ENCODE data around the gene RRM1. TPM values are rescaled to one million over a fixed set of nuclear protein-coding genes. Genes with fewer than 3 reads are reported as not detected.
A peak's percentile ranks its signal among the peaks of the same experiment; 100 is the strongest.
"Not testable (repeated sequence)": the region's sequence is repeated elsewhere in the genome, so short reads cannot be mapped to it uniquely, and the experiment has no call there.

RRM1 gene
- total and polyA plus RNA-seq, 4 donors, result 45.6 to 65.8 (median 62.2) TPM

GRCh38 chr11:4115128-4115527, 20.5 kb downstream of the RRM1 start:
- H3K27ac ChIP-seq (ENCODE audit: low read depth, low read length), result no peak overlapping the region
- WGBS (ENCODE audit: insufficient coverage), result 100% methylated on average over 1 of the region's 2 CpGs
- H3K27me3 ChIP-seq (ENCODE audit: control insufficient read depth, insufficient read depth, low read length), result no peaks in the 10 kb centered on the region
- H3K4me1 ChIP-seq (ENCODE audit: control insufficient read depth, insufficient read depth, low read length), result no peaks in the 10 kb centered on the region
- no peaks in the 10 kb centered on the region for H3K9me3 ChIP-seq (ENCODE audit: control insufficient read depth, insufficient read depth, low read length)
- no peak for DNase-seq (ENCODE audit: low read depth in 4 of 6, low spot score in 6 of 6)
- H3K4me3 ChIP-seq (ENCODE audit: low read depth, low read length), result no peak overlapping the region
- H3K36me3 ChIP-seq (ENCODE audit: control insufficient read depth, insufficient read depth, low read length), result peaks cover 26% of the 10 kb centered on the region

GRCh38 chr11:4118107-4118506, 23.5 kb downstream of the RRM1 start:
- no peak overlapping the region for H3K4me3 ChIP-seq (ENCODE audit: low read depth, low read length)
- no peaks in the 10 kb centered on the region for H3K9me3 ChIP-seq (ENCODE audit: control insufficient read depth, insufficient read depth, low read length)
- peak in 1 of 6 donors; percentile 32 for DNase-seq (ENCODE audit: low read depth in 4 of 6, low spot score in 6 of 6)
- H3K27ac ChIP-seq (ENCODE audit: low read depth, low read length), result no peak overlapping the region
- H3K27me3 ChIP-seq (ENCODE audit: control insufficient read depth, insufficient read depth, low read length), result no peaks in the 10 kb centered on the region
- 90% methylated on average over 2 of the region's 3 CpGs for whole genome bisulfite sequencing (ENCODE audit: insufficient coverage)
- H3K4me1 ChIP-seq (ENCODE audit: control insufficient read depth, insufficient read depth, low read length), result no peaks in the 10 kb centered on the region
- H3K36me3 ChIP-seq (ENCODE audit: control insufficient read depth, insufficient read depth, low read length), result peaks cover 37% of the 10 kb centered on the region

- no peak for DNase-seq (ENCODE audit: low read depth in 4 of 6, low spot score in 6 of 6)
- Histone ChIP-seq H3K9me3 (ENCODE audit: control insufficient read depth, insufficient read depth, low read length) (no peaks in the 10 kb centered on the region), H3K4me1 (ENCODE audit: control insufficient read depth, insufficient read depth, low read length) (no peaks in the 10 kb centered on the region), H3K27me3 (ENCODE audit: control insufficient read depth, insufficient read depth, low read length) (no peaks in the 10 kb centered on the region), H3K27ac (ENCODE audit: low read depth, low read length) (no peak overlapping the region), H3K36me3 (ENCODE audit: control insufficient read depth, insufficient read depth, low read length) (peaks cover 34% of the 10 kb centered on the region), H3K4me3 (ENCODE audit: low read depth, low read length) (no peak overlapping the region)
- 84% methylated on average over 3 of the region's 4 CpGs for WGBS (ENCODE audit: insufficient coverage)
These were observed 28.6 kb downstream of the RRM1 start for GRCh38 chr11:4123218-4123617.

DNA sequence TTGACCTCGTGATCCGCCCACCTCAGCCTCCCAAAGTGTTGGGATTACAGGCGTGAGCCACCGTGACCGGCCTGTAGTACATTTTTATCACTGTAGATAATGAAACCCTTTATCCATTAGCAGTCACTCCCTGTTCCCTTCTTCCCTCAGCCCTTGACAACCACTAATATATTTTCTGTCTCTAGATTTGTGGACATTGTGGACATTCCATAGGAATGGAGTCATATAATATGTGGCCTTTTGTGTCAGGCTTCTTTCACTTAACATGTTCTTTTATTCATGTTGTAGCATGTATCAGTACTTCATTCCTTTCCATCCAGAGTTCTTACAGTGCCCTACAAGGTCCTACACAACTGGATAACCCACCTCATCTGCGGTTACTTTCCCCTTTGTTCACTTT, 30.5 kb downstream of the RRM1 start:
- no peak for DNase-seq (ENCODE audit: low read depth in 4 of 6, low spot score in 6 of 6)
- H3K27ac ChIP-seq (ENCODE audit: low read depth, low read length), result no peak overlapping the region
- H3K4me3 ChIP-seq (ENCODE audit: low read depth, low read length), result no peak overlapping the region
- WGBS (ENCODE audit: insufficient coverage), result 100% methylated on average over 1 of the region's 6 CpGs
- no peaks in the 10 kb centered on the region for H3K27me3 ChIP-seq (ENCODE audit: control insufficient read depth, insufficient read depth, low read length)
- H3K4me1 ChIP-seq (ENCODE audit: control insufficient read depth, insufficient read depth, low read length), result no peaks in the 10 kb centered on the region
- peaks cover 32% of the 10 kb centered on the region for H3K36me3 ChIP-seq (ENCODE audit: control insufficient read depth, insufficient read depth, low read length)
- no peaks in the 10 kb centered on the region for H3K9me3 ChIP-seq (ENCODE audit: control insufficient read depth, insufficient read depth, low read length)

- DNase-seq (ENCODE audit: low read depth in 4 of 6, low spot score in 6 of 6), result no peak
- H3K9me3 ChIP-seq (ENCODE audit: control insufficient read depth, insufficient read depth, low read length), result no peaks in the 10 kb centered on the region
- peaks cover 19% of the 10 kb centered on the region for H3K36me3 ChIP-seq (ENCODE audit: control insufficient read depth, insufficient read depth, low read length)
- H3K4me1 ChIP-seq (ENCODE audit: control insufficient read depth, insufficient read depth, low read length), result no peaks in the 10 kb centered on the region
- WGBS (ENCODE audit: insufficient coverage), result 100% methylated on average over 1 of the region's 1 CpG
- no peaks in the 10 kb centered on the region for H3K27me3 ChIP-seq (ENCODE audit: control insufficient read depth, insufficient read depth, low read length)
- H3K4me3 ChIP-seq (ENCODE audit: low read depth, low read length), result no peak overlapping the region
- H3K27ac ChIP-seq (ENCODE audit: low read depth, low read length), result no peak overlapping the region
These were observed 32.8 kb downstream of the RRM1 start for GRCh38 chr11:4127357-4127756.

DNA sequence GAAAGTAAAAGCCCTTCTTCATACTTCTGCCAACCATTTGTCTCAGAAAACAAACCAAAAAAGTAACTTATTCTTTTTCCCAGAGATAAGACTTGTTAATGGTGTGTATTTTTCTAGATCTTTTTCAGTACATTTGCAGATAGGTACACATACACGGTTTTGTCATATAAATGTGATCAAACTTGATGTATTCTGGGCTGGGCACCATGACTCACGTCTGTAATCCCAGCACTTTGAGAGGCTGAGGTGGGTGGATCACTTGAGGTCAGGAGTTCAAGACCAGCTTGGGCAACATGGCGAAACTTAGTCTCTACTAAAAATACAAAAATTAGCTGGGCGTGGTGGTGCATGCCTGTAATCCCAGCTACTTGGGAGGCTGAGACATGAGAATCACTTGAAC, 35.6 kb downstream of the RRM1 start:
- H3K9me3 ChIP-seq (ENCODE audit: control insufficient read depth, insufficient read depth, low read length); H3K4me3 ChIP-seq (ENCODE audit: low read depth, low read length); H3K27ac ChIP-seq (ENCODE audit: low read depth, low read length); DNase-seq (ENCODE audit: low read depth in 4 of 6, low spot score in 6 of 6); H3K27me3 ChIP-seq (ENCODE audit: control insufficient read depth, insufficient read depth, low read length); H3K4me1 ChIP-seq (ENCODE audit: control insufficient read depth, insufficient read depth, low read length): not testable (repeated sequence)
- peaks cover 12% of the 10 kb centered on the region for H3K36me3 ChIP-seq (ENCODE audit: control insufficient read depth, insufficient read depth, low read length)
- 100% methylated on average over 2 of the region's 4 CpGs for whole genome bisulfite sequencing (ENCODE audit: insufficient coverage)

DNA sequence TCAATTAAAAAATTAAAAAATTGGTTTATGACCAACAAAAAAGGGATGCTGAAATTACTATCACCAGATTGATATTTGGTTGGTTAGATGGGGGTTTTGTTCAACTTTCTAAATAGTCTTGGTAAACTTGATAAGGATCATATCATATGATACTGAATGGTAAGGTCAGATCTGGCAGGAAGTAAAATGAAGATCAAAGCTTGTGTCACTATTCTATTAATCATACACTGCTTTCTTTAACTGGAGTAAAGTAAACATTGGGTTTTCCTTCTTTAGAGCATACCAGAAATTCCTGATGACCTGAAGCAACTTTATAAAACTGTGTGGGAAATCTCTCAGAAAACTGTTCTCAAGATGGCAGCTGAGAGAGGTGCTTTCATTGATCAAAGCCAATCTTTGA, 40.2 kb downstream of the RRM1 start:
- Histone ChIP-seq H3K4me1 (ENCODE audit: control insufficient read depth, insufficient read depth, low read length) (no peaks in the 10 kb centered on the region), H3K27ac (ENCODE audit: low read depth, low read length) (no peak overlapping the region), H3K4me3 (ENCODE audit: low read depth, low read length) (no peak overlapping the region), H3K9me3 (ENCODE audit: control insufficient read depth, insufficient read depth, low read length) (no peaks in the 10 kb centered on the region), H3K27me3 (ENCODE audit: control insufficient read depth, insufficient read depth, low read length) (no peaks in the 10 kb centered on the region), H3K36me3 (ENCODE audit: control insufficient read depth, insufficient read depth, low read length) (peaks cover 16% of the 10 kb centered on the region)
- no peak for DNase-seq (ENCODE audit: low read depth in 4 of 6, low spot score in 6 of 6)

- H3K4me1 ChIP-seq (ENCODE audit: control insufficient read depth, insufficient read depth, low read length), result no peaks in the 10 kb centered on the region
- H3K36me3 ChIP-seq (ENCODE audit: control insufficient read depth, insufficient read depth, low read length), result peaks cover 13% of the 10 kb centered on the region
- no peak for DNase-seq (ENCODE audit: low read depth in 4 of 6, low spot score in 6 of 6)
- no peak overlapping the region for H3K27ac ChIP-seq (ENCODE audit: low read depth, low read length)
- peaks cover 3% of the 10 kb centered on the region for H3K9me3 ChIP-seq (ENCODE audit: control insufficient read depth, insufficient read depth, low read length)
- H3K27me3 ChIP-seq (ENCODE audit: control insufficient read depth, insufficient read depth, low read length), result no peaks in the 10 kb centered on the region
- no peak overlapping the region for H3K4me3 ChIP-seq (ENCODE audit: low read depth, low read length)
- WGBS (ENCODE audit: insufficient coverage), result no CpG with 5 or more reads among the region's 1 CpG
These were observed 43.9 kb downstream of the RRM1 start for GRCh38 chr11:4138497-4138896.

GRCh38 chr11:4140067-4140636, 45.6 kb downstream of the RRM1 start:
- Histone ChIP-seq H3K36me3 (ENCODE audit: control insufficient read depth, insufficient read depth, low read length) (peaks cover 11% of the 10 kb centered on the region), H3K9me3 (ENCODE audit: control insufficient read depth, insufficient read depth, low read length) (peaks cover 3% of the 10 kb centered on the region), H3K4me1 (ENCODE audit: control insufficient read depth, insufficient read depth, low read length) (no peaks in the 10 kb centered on the region), H3K27ac (ENCODE audit: low read depth, low read length) (no peak overlapping the region), H3K27me3 (ENCODE audit: control insufficient read depth, insufficient read depth, low read length) (no peaks in the 10 kb centered on the region), H3K4me3 (ENCODE audit: low read depth, low read length) (no peak overlapping the region)
- DNase-seq (ENCODE audit: low read depth in 4 of 6, low spot score in 6 of 6), result no peak
- 100% methylated on average over 2 of the region's 2 CpGs for WGBS (ENCODE audit: insufficient coverage)

GRCh38 chr11:4146070-4146771, 51.6 kb downstream of the RRM1 start:
- H3K4me1 ChIP-seq (ENCODE audit: control insufficient read depth, insufficient read depth, low read length), result no peaks in the 10 kb centered on the region
- no peaks in the 10 kb centered on the region for H3K27me3 ChIP-seq (ENCODE audit: control insufficient read depth, insufficient read depth, low read length)
- no peaks in the 10 kb centered on the region for H3K9me3 ChIP-seq (ENCODE audit: control insufficient read depth, insufficient read depth, low read length)
- WGBS (ENCODE audit: insufficient coverage), result 77% methylated on average over 7 of the region's 7 CpGs
- no peak overlapping the region for H3K27ac ChIP-seq (ENCODE audit: low read depth, low read length)
- no peak overlapping the region for H3K4me3 ChIP-seq (ENCODE audit: low read depth, low read length)
- H3K36me3 ChIP-seq (ENCODE audit: control insufficient read depth, insufficient read depth, low read length), result no peaks in the 10 kb centered on the region
- no peak for DNase-seq (ENCODE audit: low read depth in 4 of 6, low spot score in 6 of 6)

All from spinal cord (tissue), 10 donors.